Endothelial cell of hepatic sinusoid (primary cell): ENCODE measurements around the gene SERP2.

Source experiments
- in situ Hi-C: cut with HindIII; loops from 2 replicates; pipeline ENCODE4 v1.10.0; 2017; ENCODE audit warnings: low sequenced_read_pairs

The SERP2 gene

GRCh38 chr13:44385847-44386246 is 12.2 kb downstream of the SERP2 start:
- in situ Hi-C loops: no loop called here

- in situ Hi-C loops: no loop called here
Observed at GRCh38 chr13:44386913-44387556, 13.4 kb downstream of the SERP2 start.

DNA sequence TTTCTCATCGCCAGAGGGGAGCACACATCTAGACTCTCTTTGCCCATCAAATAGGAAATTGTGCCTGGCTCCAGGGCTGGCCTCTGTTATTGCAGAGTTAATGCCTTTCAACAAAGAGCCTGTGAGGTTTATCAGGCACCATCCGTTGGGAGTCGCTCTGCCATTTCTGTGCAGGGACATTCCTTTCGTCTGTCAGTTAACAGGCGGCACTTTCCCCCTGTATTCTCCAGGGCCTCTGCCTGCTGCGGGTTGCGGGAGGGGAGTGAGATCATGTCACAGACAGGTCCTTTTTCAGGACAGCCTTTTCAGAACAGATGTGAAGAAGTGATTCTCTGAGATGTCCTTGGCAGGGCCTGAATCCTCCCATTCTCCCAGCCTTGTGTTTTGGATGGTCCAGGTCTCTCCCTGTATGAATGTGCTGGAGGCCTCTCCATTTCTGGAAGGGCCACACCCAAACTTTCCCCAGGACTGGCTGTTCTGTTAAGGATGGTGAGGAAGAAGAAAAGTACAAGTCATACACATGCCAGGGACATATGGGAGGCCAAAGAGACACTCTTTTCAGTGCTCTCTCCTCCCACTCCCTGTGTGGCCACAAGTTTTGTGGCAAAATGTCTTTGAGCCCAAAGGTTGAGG is 14.9 kb downstream of the SERP2 start:
- in situ Hi-C loops: no loop called here

DNA sequence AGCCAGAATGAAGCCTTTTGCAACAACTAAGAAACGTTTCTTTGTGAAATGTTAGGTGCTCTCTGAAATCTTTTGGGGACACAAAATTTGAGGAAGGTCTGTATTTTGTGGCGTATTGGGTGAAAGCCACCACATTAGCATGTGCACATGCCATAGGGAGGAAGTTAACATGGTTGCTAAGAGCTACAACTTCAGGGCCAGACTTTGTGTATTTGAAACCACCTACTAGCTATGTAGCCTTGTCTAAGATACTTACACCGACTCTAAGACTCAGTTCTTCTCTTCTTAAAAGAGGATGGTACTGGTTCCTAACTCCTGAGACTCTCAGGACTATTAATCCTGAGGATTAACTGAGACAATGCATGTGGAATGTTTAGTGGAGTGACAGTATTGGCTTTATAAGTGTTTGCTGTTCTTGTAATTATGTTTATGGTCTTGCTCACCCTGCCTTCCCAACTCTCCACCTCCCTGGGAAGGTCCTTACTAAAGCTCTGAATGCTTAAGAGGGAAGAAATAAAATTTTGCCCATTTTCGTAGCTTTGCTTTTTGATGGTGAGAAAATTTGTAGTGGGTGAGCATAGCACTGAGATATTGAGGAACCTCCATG is 15.5 kb downstream of the SERP2 start:
- in situ Hi-C loops: no loop called here

- in situ Hi-C loops: no loop called here
Observed at GRCh38 chr13:44389876-44390275, 16.3 kb downstream of the SERP2 start.

DNA sequence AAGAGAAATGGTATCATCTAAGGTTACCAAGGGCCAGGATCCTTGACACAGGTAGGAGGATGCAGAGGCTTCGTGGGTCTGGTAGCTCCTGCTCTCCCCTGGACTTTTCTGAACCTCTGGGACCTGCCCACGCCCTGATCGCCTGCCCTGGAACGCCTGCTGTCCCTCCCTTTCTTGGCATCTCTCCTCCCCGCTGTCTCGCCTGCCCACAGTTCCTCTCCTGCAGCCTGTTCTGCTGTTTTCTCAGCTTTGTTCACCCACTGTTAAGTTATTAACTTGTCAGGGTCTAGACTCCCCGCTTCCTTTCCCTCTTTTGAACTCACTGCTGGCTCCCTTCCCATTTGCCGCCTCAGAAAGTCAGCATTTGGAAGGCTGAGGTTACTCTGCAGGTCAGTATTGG is 19.8 kb downstream of the SERP2 start:
- in situ Hi-C loops: no loop called here

- in situ Hi-C loops: no loop called here
Observed at GRCh38 chr13:44394658-44395057, 21.0 kb downstream of the SERP2 start.

DNA sequence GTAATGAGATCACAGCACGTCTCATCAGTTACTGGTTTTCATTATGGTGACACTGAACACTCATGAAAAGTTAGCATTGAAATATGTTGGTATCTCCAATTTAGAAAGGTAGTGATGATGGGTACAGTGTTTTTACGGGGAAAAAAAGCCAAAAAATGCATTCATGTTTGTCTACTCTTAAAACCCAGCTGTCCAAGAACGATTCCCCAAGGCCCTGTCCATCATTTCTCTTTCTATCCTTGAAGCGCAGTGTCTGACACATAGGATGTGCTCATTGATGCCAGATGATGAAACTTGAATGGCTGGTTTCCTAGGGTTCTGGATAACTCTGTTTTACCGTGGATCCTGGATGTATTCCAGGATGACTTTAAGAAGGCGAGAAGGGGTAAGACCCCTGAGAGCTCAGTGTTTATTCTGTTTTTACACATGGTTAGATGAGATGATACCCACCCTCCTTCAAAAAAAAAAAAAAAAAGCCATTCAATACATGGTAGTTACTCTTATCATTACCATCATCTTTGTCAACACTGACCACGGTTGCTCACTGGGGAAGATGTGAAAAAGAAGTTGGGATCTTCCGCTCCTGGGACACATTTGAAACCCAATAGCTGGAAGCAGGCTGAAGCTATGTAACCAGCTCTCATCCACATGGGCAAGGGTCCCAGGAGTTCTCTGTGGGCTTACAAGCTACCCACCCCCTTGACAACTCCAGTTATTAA is 22.5 kb downstream of the SERP2 start:
- in situ Hi-C loops: no loop called here

DNA sequence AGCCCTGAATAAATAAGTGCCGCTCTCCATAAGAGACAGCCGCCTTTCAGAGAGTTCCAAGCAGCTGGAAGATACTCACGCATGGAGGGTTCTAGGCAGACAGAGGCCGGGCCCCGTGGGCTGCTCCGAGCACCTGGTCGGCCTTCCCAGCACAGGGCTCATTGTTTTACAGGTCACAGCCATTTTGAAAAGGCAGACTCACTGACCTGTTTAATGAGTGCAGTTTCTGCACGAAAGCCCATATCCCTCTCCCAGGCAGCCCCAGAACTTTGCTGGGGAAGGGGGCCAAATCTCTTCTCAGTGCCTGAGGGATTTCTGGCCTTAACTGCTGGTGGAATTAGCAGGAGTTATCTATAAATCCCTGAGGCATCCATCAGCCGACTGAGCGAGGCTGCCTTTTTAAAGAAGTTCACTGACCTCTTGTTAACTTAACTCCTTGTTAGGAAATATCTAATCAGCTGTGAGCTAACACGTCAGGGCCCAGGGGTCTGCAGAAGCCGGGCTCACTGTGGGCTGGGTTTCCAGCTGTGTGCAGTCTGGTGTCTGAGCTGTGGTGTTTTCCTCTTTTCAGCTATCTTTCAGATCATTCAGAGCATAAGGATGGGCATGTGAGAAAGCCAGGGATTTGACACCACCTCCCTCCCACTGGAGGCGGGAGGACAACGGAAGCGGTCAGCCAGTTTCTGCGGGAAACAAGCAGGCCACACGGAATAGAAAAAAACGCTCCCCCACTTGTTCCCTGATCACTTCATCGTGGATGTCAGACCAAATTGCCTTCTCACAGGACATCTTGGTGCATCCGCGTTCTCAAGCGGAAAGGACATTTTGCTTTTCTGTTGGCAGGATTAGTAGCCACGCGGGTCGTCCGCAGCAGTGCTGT is 23.3 kb downstream of the SERP2 start:
- in situ Hi-C loops: no loop called here

DNA sequence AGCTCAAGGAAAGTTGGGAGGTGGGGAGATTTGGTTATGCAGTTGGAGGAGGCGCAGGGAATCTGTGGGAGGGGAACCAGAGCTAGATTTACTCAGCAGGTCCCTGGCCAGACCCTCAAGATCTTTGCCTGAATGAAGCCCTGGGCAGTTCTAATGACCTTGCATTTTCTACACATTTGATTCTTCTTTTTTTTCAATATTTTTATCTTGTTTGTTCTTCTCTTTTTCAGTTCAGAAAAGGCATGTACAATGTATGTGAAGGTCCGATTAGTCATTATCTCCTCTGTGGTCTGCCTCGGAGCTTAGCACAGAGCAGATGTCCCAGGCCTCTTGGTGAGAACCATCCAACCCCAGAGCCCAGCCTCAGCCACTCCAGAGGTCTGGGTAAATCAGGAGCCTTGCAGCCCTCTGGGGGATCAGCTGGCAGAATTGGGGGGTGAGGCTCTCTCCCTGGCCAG is 24.2 kb downstream of the SERP2 start:
- in situ Hi-C loops: no loop called here

GRCh38 chr13:44398606-44399005 is 25.0 kb downstream of the SERP2 start:
- in situ Hi-C loops: no loop called here

DNA sequence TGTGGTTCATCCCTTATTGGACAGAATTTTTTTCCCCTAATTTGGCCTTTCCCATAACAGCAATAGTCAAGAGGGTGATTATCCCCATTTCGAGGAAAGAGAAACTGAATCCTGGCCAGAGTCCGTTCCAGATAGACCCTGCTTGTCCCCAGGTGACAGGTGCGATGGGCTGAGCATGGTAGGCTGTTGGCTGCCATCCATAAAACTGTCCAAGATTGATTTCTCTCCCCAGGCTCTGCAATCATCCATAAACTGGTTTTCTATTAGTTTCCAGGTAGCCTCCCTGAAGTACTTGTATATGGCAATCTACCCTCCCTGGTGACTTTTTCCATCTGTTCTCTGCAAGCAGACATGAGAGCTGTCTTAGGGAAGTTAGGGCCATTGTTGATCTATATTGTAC is 25.4 kb downstream of the SERP2 start:
- in situ Hi-C loops: no loop called here

GRCh38 chr13:44400736-44401135 is 27.1 kb downstream of the SERP2 start:
- in situ Hi-C loops: no loop called here

GRCh38 chr13:44401577-44401976 is 28.0 kb downstream of the SERP2 start:
- in situ Hi-C loops: no loop called here

GRCh38 chr13:44402899-44403445 is 29.3 kb downstream of the SERP2 start:
- in situ Hi-C loops: no loop called here

DNA sequence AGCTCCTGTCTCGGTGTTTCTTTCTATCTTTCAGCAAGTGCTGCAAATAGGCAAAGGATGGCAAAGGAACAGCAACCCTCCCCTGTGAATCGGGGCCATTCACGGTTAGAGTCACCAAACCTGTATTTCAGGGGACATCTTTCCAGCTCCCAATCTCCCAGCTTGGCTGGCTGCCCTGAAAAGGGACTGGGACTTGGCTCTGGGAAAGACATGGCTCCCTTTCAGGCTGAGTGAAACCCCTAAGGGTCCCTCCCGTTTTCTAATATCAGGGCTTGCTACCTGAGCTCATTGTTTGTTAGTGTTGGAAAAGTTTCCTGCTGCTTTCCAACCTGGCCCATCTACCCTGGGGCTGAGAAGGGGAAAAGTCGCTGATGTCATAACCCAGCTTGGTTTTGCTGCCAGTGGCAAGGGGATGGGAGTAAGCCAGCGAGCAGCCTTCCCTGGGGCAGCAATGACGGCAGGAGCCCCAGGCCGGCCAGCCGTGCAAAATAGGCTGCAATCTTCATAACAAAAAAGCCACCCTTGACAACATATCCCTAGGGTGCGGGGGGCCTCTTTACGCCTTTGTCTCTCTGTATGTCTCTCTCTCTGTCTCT is 29.9 kb downstream of the SERP2 start:
- in situ Hi-C loops: no loop called here

GRCh38 chr13:44404261-44405132 is 30.9 kb downstream of the SERP2 start:
- in situ Hi-C loops: no loop called here

- in situ Hi-C loops: no loop called here
Observed at GRCh38 chr13:44406617-44407016, 33.0 kb downstream of the SERP2 start.

GRCh38 chr13:44407379-44407778 is 33.8 kb downstream of the SERP2 start:
- in situ Hi-C loops: no loop called here
